HCT116 (cell line): ENCODE data around the gene HOXB2. TPM values are rescaled to one million over a fixed set of nuclear protein-coding genes. Genes with fewer than 3 reads are reported as not detected.

Source experiments
- ATAC-seq: fragments of 200-7000 bp; cut with Tn5 transposase; 2 replicates; pipeline ENCODE4 v1.9.1; 2020; ENCODE audit warnings: mild to moderate bottlenecking, moderate library complexity
- BruUV-seq: library from RNA; stranded (reverse); fragments of 400-500 nt; replicated peaks from 2 replicates; lab custom pipeline; 2021; lab: Mats Ljungman, UMichigan
- CTCF ChIA-PET: fragments of 300-600 bp; sonication (Branson Sonifier 250); formaldehyde crosslinking; loops from one replicate; lab custom pipeline; 2021; ENCODE audit warnings: antibody characterized with exemption; lab: Charles Lee
- POLR2A ChIA-PET: fragments of 300-600, 350-600 bp; sonication (Branson Sonifier 250); formaldehyde crosslinking; loops from one replicate; lab custom pipeline; 2021; ENCODE audit warnings: antibody characterized with exemption; lab: Charles Lee
- RAD21 ChIA-PET, 2 experiments: fragments of 300-600 bp; sonication (Branson Sonifier 250); formaldehyde crosslinking; loops; one replicate each; lab custom pipeline; 2023; ENCODE audit warnings: low total read pairs in 2 of 2; ENCODE audit not compliant: uncharacterized antibody in 2 of 2, unreplicated experiment in 2 of 2, low non-redundant PET in 1 of 2; lab: Charles Lee
- DNase-seq: peaks from one replicate; pipeline ENCODE4 v3.0.0-alpha.2; 2010; ENCODE audit warnings: low read depth, low spot score
- H2AFZ ChIP-seq: fragments of 200-600 bp; shearing (Covaris generic), sonication (generic); 2 replicates; pipeline ENCODE4 v1.6.1; 2017; ENCODE audit warnings: low read depth, mixed run types, mixed read lengths, antibody characterized with exemption, low read length; ENCODE audit not compliant: poor library complexity, severe bottlenecking
- H3K27ac ChIP-seq: 2 replicates; pipeline ENCODE4 v1.5.1; 2012; ENCODE audit warnings: low read depth, low read length
- H3K27me3 ChIP-seq: fragments of 200-600 bp; sonication (generic); 2 replicates; pipeline ENCODE4 v1.6.1; 2016; ENCODE audit warnings: mixed run types, low read length, mixed read lengths; ENCODE audit not compliant: insufficient read depth
- H3K36me3 ChIP-seq, 2 experiments: fragments of 200-500 bp in 1 of 2; fragments of 200-600 bp in 1 of 2; sonication (Bioruptor generic) in 1 of 2; sonication (generic) in 1 of 2; 2 replicates each; pipeline versions ENCODE4 v1.5.1 to v1.6.1; 2014 to 2016; ENCODE audit warnings: low read length in 2 of 2, inconsistent platforms in 1 of 2, mixed read lengths in 1 of 2, mixed run types in 1 of 2; ENCODE audit not compliant: insufficient read depth in 2 of 2, control insufficient read depth in 1 of 2
- H3K4me1 ChIP-seq, 2 experiments: fragments of 200-600 bp in 1 of 2; sonication (generic) in 1 of 2; 2 replicates each; pipeline versions ENCODE4 v1.5.1 to v1.6.1; 2012 to 2017; ENCODE audit warnings: low read length in 2 of 2, inconsistent platforms in 1 of 2, mild to moderate bottlenecking in 1 of 2, mixed read lengths in 1 of 2, mixed run types in 1 of 2, moderate library complexity in 1 of 2; ENCODE audit not compliant: insufficient read depth in 2 of 2, control insufficient read depth in 1 of 2
- H3K4me2 ChIP-seq: fragments of 200-600 bp; sonication (generic); 2 replicates; pipeline ENCODE4 v1.6.1; 2017; ENCODE audit warnings: mixed run types, low read length, mixed read lengths
- H3K4me3 ChIP-seq, 2 experiments: fragments of 200-600 bp in 1 of 2; sonication (generic) in 1 of 2; replicated peaks in 1 of 2; 2 replicates each; pipeline ENCODE4 v1.5.1; 2011 to 2016; ENCODE audit warnings: low read length in 2 of 2, control low read depth in 1 of 2, low read depth in 1 of 2, mild to moderate bottlenecking in 1 of 2, mixed read lengths in 1 of 2, mixed run types in 1 of 2
- H3K79me2 ChIP-seq: fragments of 200-600 bp; sonication (generic); 2 replicates; pipeline ENCODE4 v1.6.1; 2017; ENCODE audit warnings: mild to moderate bottlenecking, mixed run types, low read length, moderate library complexity, mixed read lengths; ENCODE audit not compliant: insufficient read depth
- H3K9ac ChIP-seq: fragments of 200-600 bp; sonication (generic); 2 replicates; pipeline ENCODE4 v1.6.1; 2016; ENCODE audit warnings: low read length, mixed read lengths
- H3K9me2 ChIP-seq: fragments of 200-600 bp; sonication (generic), shearing (Covaris generic); 2 replicates; pipeline ENCODE4 v1.6.1; 2017; ENCODE audit warnings: mixed run types, mild to moderate bottlenecking, moderate library complexity; ENCODE audit not compliant: insufficient read depth
- H3K9me3 ChIP-seq, 2 experiments: fragments of 200-500 bp in 1 of 2; fragments of 200-600 bp in 1 of 2; sonication (Bioruptor generic) in 1 of 2; sonication (generic) in 1 of 2; 2 replicates each; pipeline ENCODE4 v1.6.1; 2014 to 2017; ENCODE audit warnings: low read length in 2 of 2, mixed read lengths in 2 of 2, inconsistent platforms in 1 of 2, low read depth in 1 of 2, mild to moderate bottlenecking in 1 of 2, mixed run types in 1 of 2, moderate library complexity in 1 of 2; ENCODE audit not compliant: control insufficient read depth in 1 of 2, insufficient read depth in 1 of 2
- H4K20me1 ChIP-seq: fragments of 200-600 bp; sonication (generic), shearing (Covaris generic); 2 replicates; pipeline ENCODE4 v1.6.1; 2017; ENCODE audit warnings: mixed run types, mild to moderate bottlenecking, moderate library complexity; ENCODE audit not compliant: insufficient read depth
- CEBPB ChIP-seq: IDR thresholded peaks from 2 replicates; pipeline ENCODE4 v1.6.1; 2012; ENCODE audit warnings: low read depth
- CTCF ChIP-seq, 3 experiments: fragments of 200-600 bp in 1 of 3; sonication (generic) in 1 of 3; IDR thresholded peaks in 2 of 3; conservative IDR thresholded peaks in 1 of 3; 2 replicates each; pipeline ENCODE4 v1.5.1; 2012 to 2017; ENCODE audit warnings: low read depth in 2 of 3, low read length in 2 of 3, antibody characterized with exemption in 1 of 3, borderline replicate concordance in 1 of 3, control low read depth in 1 of 3, mild to moderate bottlenecking in 1 of 3, mixed read lengths in 1 of 3, mixed run types in 1 of 3, moderate library complexity in 1 of 3; ENCODE audit not compliant: insufficient read depth in 1 of 3
- EGR1 ChIP-seq: IDR thresholded peaks from 2 replicates; pipeline ENCODE4 v1.6.1; 2012; ENCODE audit warnings: low read depth
- FOSL1 ChIP-seq: IDR thresholded peaks from 2 replicates; pipeline ENCODE4 v1.6.1; 2012; ENCODE audit warnings: low read depth
- POLR2A ChIP-seq: IDR thresholded peaks from 2 replicates; pipeline ENCODE4 v1.7.0; 2011; ENCODE audit warnings: borderline replicate concordance; ENCODE audit not compliant: insufficient read depth, insufficient read length; ENCODE audit errors: extremely low read depth
- RAD21 ChIP-seq: IDR thresholded peaks from 2 replicates; pipeline ENCODE4 v1.6.1; 2012; ENCODE audit warnings: low read depth, mild to moderate bottlenecking
- REST ChIP-seq: IDR thresholded peaks from 2 replicates; pipeline ENCODE4 v1.6.1; 2012; ENCODE audit warnings: low read depth
- SP1 ChIP-seq: IDR thresholded peaks from 2 replicates; pipeline ENCODE4 v1.6.1; 2012; ENCODE audit warnings: low read depth
- SRF ChIP-seq: IDR thresholded peaks from 2 replicates; pipeline ENCODE4 v1.6.1; 2012; ENCODE audit warnings: low read depth
- ZNF274 ChIP-seq: fragments of 200-500 bp; sonication (Bioruptor generic); IDR thresholded peaks from 2 replicates; pipeline ENCODE4 v1.6.1; 2014; ENCODE audit warnings: mild to moderate bottlenecking, low read depth, low read length, inconsistent platforms
- intact Hi-C: fragments of 100-400 bp; cut with micrococcal nuclease; formaldehyde crosslinking; loops from 2 replicates; pipeline ENCODE4 v1.10.0; 2022
- total RNA-seq: library from RNA; stranded (reverse); gene quantifications from one replicate; pipeline ENCODE4 v1.2.1, GENCODE V29; 2021; ENCODE audit not compliant: unreplicated experiment

HOXB2 gene
- total RNA-seq, 1 experiment from 2014 or later: 2.0 TPM

- TF ChIP-seq REST (no peak), SP1 (no peak)
These were observed 17.4 kb downstream of the HOXB2 start (continued) for GRCh38 chr17:48527547-48527932.

GRCh38 chr17:48526608-48527546, 18.0 kb downstream of the HOXB2 start:
- intact Hi-C loops: no loop called here
- H3K27ac ChIP-seq: no peak overlapping the region
- H2AFZ ChIP-seq: no peak overlapping the region
- no peak overlapping the region for H3K4me3 ChIP-seq
- ChIA-PET CTCF (no interaction called here), RAD21 (no interaction called here), POLR2A (no interaction called here)
- no peak overlapping the region for H3K4me2 ChIP-seq
- H3K36me3 ChIP-seq: no peaks in the 10 kb centered on the region
- no peak overlapping the region for H3K9ac ChIP-seq
- no peaks in the 10 kb centered on the region for H3K9me3 ChIP-seq
- no peaks in the 10 kb centered on the region for H3K79me2 ChIP-seq
- no TSS peak for BruUV-seq
- H3K9me2 ChIP-seq: no peaks in the 10 kb centered on the region
- peaks cover 0 to 14% of the 10 kb centered on the region in 2 experiments; a peak in 2 of 4 replicates for H3K4me1 ChIP-seq
- H4K20me1 ChIP-seq: no peaks in the 10 kb centered on the region
- no peaks in the 10 kb centered on the region for H3K27me3 ChIP-seq
- ATAC-seq: no peak
- TF ChIP-seq RAD21 (no peak), ZNF274 (no peak), CEBPB (no peak), CTCF (IDR thresholded peaks at IDR 0.05 in 2 of 3, conservative IDR thresholded peaks at IDR 0.05 in 1 of 3; ENCODE audit: borderline replicate concordance in 1 of 3, insufficient read depth in 1 of 3, low read depth in 2 of 3, low read length in 2 of 3) (no peak), FOSL1 (no peak), POLR2A (no peak), SRF (no peak), EGR1 (no peak)
- no peak for DNase-seq
